K562 (cell line): Measurements from ENCODE around the gene PIAS3. TPM values are rescaled to one million over a fixed set of nuclear protein-coding genes. Genes with fewer than 3 reads are reported as not detected.

Source experiments
- ATAC-seq: fragments of 200-7000 bp; cut with Tn5 transposase; 3 replicates; pipeline ENCODE4 v1.9.1; 2020; ENCODE audit warnings: moderate library complexity
- BruUV-seq: library from RNA; stranded (reverse); fragments of 400-500 nt; replicated peaks from 2 replicates; lab custom pipeline; 2021; lab: Mats Ljungman, UMichigan
- CTCF ChIA-PET: fragments of 300-600 bp; formaldehyde crosslinking; extraction: SDS; loops from one replicate; lab custom pipeline; 2021; ENCODE audit warnings: low intra/inter-chr PET ratio; lab: Yijun Ruan, JAX
- POLR2A ChIA-PET: fragments of 300-600, 350-650 bp; sonication (Branson Sonifier 250); formaldehyde crosslinking; extraction: SDS; loops from one replicate; lab custom pipeline; 2021; ENCODE audit warnings: antibody characterized with exemption, inconsistent platforms; lab: Yijun Ruan, JAX
- DNase-seq, 4 experiments: peaks; one replicate each; pipeline versions ENCODE4 v3.0.0 to v3.0.0-alpha.2; 2011 to 2018; ENCODE audit warnings: low spot score in 3 of 4, mixed read lengths in 3 of 4; ENCODE audit errors: extremely low read depth in 1 of 4
- FAIRE-seq: peaks from 2 replicates; lab custom pipeline; 2011; peaks lifted over from hg19 to GRCh38; lab: Jason Lieb, UNC
- H2AFZ ChIP-seq: 2 replicates; pipeline ENCODE4 v1.6.0; 2011; ENCODE audit warnings: low read depth, low read length, control low read depth, inconsistent platforms
- H3K27ac ChIP-seq: fragments of 200-600 bp; 3 replicates; pipeline ENCODE4 v1.8.0; 2011; ENCODE audit warnings: low read depth, mild to moderate bottlenecking, control low read depth, inconsistent platforms, low read length, moderate library complexity, mixed read lengths; ENCODE audit errors: extremely low read depth
- H3K27me3 ChIP-seq, 2 experiments: fragments of 300-600 bp in 1 of 2; 2 replicates in 1 of 2; 3 replicates in 1 of 2; pipeline versions ENCODE4 v1.6.0 to v1.8.0; 2011; ENCODE audit warnings: inconsistent platforms in 2 of 2, low read length in 2 of 2, mild to moderate bottlenecking in 1 of 2, mixed read lengths in 1 of 2, moderate library complexity in 1 of 2; ENCODE audit not compliant: control insufficient read depth in 2 of 2, insufficient read depth in 2 of 2
- H3K36me3 ChIP-seq: fragments of 300-600 bp; 3 replicates; pipeline ENCODE4 v1.8.0; 2011; ENCODE audit warnings: mild to moderate bottlenecking, low read length, inconsistent platforms; ENCODE audit not compliant: control insufficient read depth, insufficient read depth
- H3K4me1 ChIP-seq, 2 experiments: fragments of 200-600 bp in 1 of 2; replicated peaks in 1 of 2; 2 replicates in 1 of 2; 3 replicates in 1 of 2; pipeline versions ENCODE4 v1.5.1 to v1.8.0; 2011; ENCODE audit warnings: inconsistent platforms in 2 of 2, low read length in 2 of 2, mild to moderate bottlenecking in 1 of 2, mixed read lengths in 1 of 2, moderate library complexity in 1 of 2; ENCODE audit not compliant: control insufficient read depth in 2 of 2, insufficient read depth in 2 of 2
- H3K4me2 ChIP-seq: 2 replicates; pipeline ENCODE4 v1.6.1; 2011; ENCODE audit warnings: low read length, control low read depth, inconsistent platforms, mixed read lengths; ENCODE audit not compliant: insufficient read depth
- H3K4me3 ChIP-seq: fragments of 200-600 bp; sonication (generic), shearing (Covaris generic); 2 replicates; pipeline ENCODE4 v1.5.1; 2016; ENCODE audit warnings: control low read depth, inconsistent platforms
- H3K79me2 ChIP-seq: fragments of 200-600 bp; 3 replicates; pipeline ENCODE4 v1.8.0; 2011; ENCODE audit warnings: low read length, inconsistent platforms; ENCODE audit not compliant: control insufficient read depth, insufficient read depth
- H3K9ac ChIP-seq, 2 experiments: 2 replicates each; pipeline versions ENCODE4 v1.6.0 to v1.6.1; 2011; ENCODE audit warnings: low read depth in 2 of 2, low read length in 2 of 2, control low read depth in 1 of 2, inconsistent platforms in 1 of 2, mild to moderate bottlenecking in 1 of 2, mixed read lengths in 1 of 2; ENCODE audit not compliant: insufficient read depth in 1 of 2
- H3K9me1 ChIP-seq: one replicate; pipeline ENCODE4 v1.6.0; 2011; ENCODE audit warnings: inconsistent platforms, mild to moderate bottlenecking, low read length, moderate library complexity; ENCODE audit not compliant: control insufficient read depth, insufficient read depth
- H3K9me3 ChIP-seq: replicated peaks from 2 replicates; pipeline ENCODE4 v1.5.1; 2011; ENCODE audit warnings: low read depth, low read length, inconsistent platforms; ENCODE audit not compliant: control insufficient read depth, insufficient read depth
- H4K20me1 ChIP-seq: replicated peaks from 2 replicates; pipeline ENCODE4 v1.6.1; 2011; ENCODE audit warnings: low read length, inconsistent platforms, mixed read lengths; ENCODE audit not compliant: control insufficient read depth, insufficient read depth
- CEBPB ChIP-seq: fragments of 450-650 bp; IDR thresholded peaks from 2 replicates; pipeline ENCODE4 v1.6.1; 2016; ENCODE audit warnings: missing genetic modification characterization, missing compliant biosample characterization
- GATAD2A ChIP-seq: fragments of 450-650 bp; IDR thresholded peaks from 2 replicates; pipeline ENCODE4 v1.6.1; 2017
- KDM2B ChIP-seq: fragments of 250-450 bp; sonication (Bioruptor Pico); IDR thresholded peaks from 2 replicates; pipeline ENCODE4 v1.8.0; 2021; ENCODE audit warnings: mild to moderate bottlenecking, moderate library complexity
- NCOA6 ChIP-seq: fragments of 450-650 bp; IDR thresholded peaks from 2 replicates; pipeline ENCODE4 v1.6.1; 2017; ENCODE audit warnings: mild to moderate bottlenecking
- NFIC ChIP-seq: fragments of 450-650 bp; IDR thresholded peaks from 2 replicates; pipeline ENCODE4 v1.6.1; 2017; ENCODE audit warnings: mild to moderate bottlenecking, inconsistent platforms
- NUFIP1 ChIP-seq: fragments of 450-650 bp; IDR thresholded peaks from 2 replicates; pipeline ENCODE4 v1.6.1; 2018; ENCODE audit not compliant: partially characterized antibody
- RNF2 ChIP-seq: sonication (generic); IDR thresholded peaks from 2 replicates; pipeline ENCODE4 v1.6.1; 2016
- TCF3 ChIP-seq: sonication (generic); formaldehyde crosslinking; IDR thresholded peaks from 2 replicates; pipeline ENCODE4 v1.4.0; 2020; ENCODE audit warnings: mild to moderate bottlenecking, missing genetic modification reagents
- XRCC4 ChIP-seq: IDR thresholded peaks from one replicate; pipeline ENCODE4 v1.6.1; 2011; ENCODE audit not compliant: insufficient read depth, insufficient read length; ENCODE audit errors: extremely low read depth
- ZEB2 ChIP-seq: fragments of 450-650 bp; IDR thresholded peaks from 2 replicates; pipeline ENCODE4 v1.6.1; 2016
- WGBS: fragments of 100-300 bp; shearing (Covaris generic); methylation state at CpG from one replicate; pipeline ENCODE4 v1.1.6; 2016; ENCODE audit warnings: low coverage, mixed read lengths; ENCODE audit not compliant: insufficient coverage; ENCODE audit errors: missing lambda C conversion rate; 5-methylcytosine and 5-hydroxymethylcytosine counted together
- in situ Hi-C: fragments of 300-500 bp; cut with MboI; formaldehyde crosslinking; loops from 4 replicates; pipeline ENCODE4 v1.15.0; 2018; ENCODE audit warnings: inconsistent platforms, mixed read lengths
- intact Hi-C: fragments of 100-400 bp; cut with micrococcal nuclease; formaldehyde crosslinking; loops from 2 replicates; pipeline ENCODE4 v1.14.2; 2022
- polyA plus RNA-seq, 8 experiments: library from polyadenylated mRNA; depleted of rRNA in 4 of 8; stranded (reverse) in 5 of 8; unstranded in 3 of 8; fragments of >200 nt; fragmentation: Nextera tagmentation in 2 of 8; fragmentation: Illumina TruSeq in 1 of 8; extraction: Ambion mirVana in 2 of 8; extraction: Trizol in 1 of 8; gene quantifications; 2 replicates each; pipeline versions ENCODE4 v1.2.1 to v1.2.3, GENCODE V29; 2011 to 2014; ENCODE audit warnings: inconsistent platforms in 1 of 8, missing spikeins in 1 of 8
- total RNA-seq, 7 experiments: library from RNA; depleted of rRNA in 6 of 7; stranded (reverse); fragments of >200 nt in 6 of 7; fragmentation: Illumina TruSeq in 2 of 7; extraction: Trizol in 2 of 7; gene quantifications; 2 replicates each; pipeline versions ENCODE4 v1.2.1 to v1.2.3, GENCODE V29; 2011 to 2021; ENCODE audit warnings: low replicate concordance in 1 of 7
- TF ChIP-seq, protein P1 (sequence below): sonication (generic); formaldehyde crosslinking; IDR thresholded peaks from 2 replicates; pipeline ENCODE4 v1.8.1; 2023; ENCODE audit warnings: mild to moderate bottlenecking, missing genetic modification reagents
- TF ChIP-seq, protein P2 (sequence below), 2 experiments: fragments of 450-650 bp; IDR thresholded peaks; 2 replicates each; pipeline ENCODE4 v1.6.1; 2016; ENCODE audit warnings: mild to moderate bottlenecking in 2 of 2, borderline replicate concordance in 1 of 2, low read depth in 1 of 2, moderate library complexity in 1 of 2

PIAS3 gene
- total and polyA plus RNA-seq, 9 of the 15 experiments (the other 6 are each of a cell fraction or from before 2014, with no cell fraction given) = 1.1 to 25.6 (median 7.9) TPM

- DNase-seq = no peak
- ChIA-PET POLR2A (interaction anchor here (0.7 to 2.7 kb wide), 8 partner anchors 7 to 119 kb away, joined by 3 to 7 read pairs (median 4); partner anchors contain the start of genes NUDT17 and PIAS3), CTCF (no interaction called here)
- Histone ChIP-seq H2AFZ (no peak overlapping the region), H3K27ac (no peak overlapping the region), H3K9ac (peak overlapping the region in 1 of 2 experiments; percentile 32; a peak in 1 of 4 replicates), H3K27me3 (0 out of 5 replicates have a peak, but pooled peaks cover 0 to 4% of the 10 kb centered on the region in 2 experiments), H3K36me3 (no peaks in the 10 kb centered on the region), H3K9me3 (no peaks in the 10 kb centered on the region), H3K4me2 (no peak overlapping the region), H4K20me1 (no peaks in the 10 kb centered on the region), H3K9me1 (no peaks in the 10 kb centered on the region), H3K4me3 (no peak overlapping the region), H3K79me2 (no peaks in the 10 kb centered on the region), H3K4me1 (peaks cover 4 to 23% of the 10 kb centered on the region in 2 experiments; a peak in 2 of 5 replicates)
- ATAC-seq = peak; percentile 22; the same call in 2 of the 3 replicates
- WGBS = 66% methylated on average over 43 of the region's 47 CpGs
- BruUV-seq = no TSS peak
- no peak for FAIRE-seq
- in situ Hi-C loops (no loop called here), intact Hi-C loops (no loop called here)
- TF ChIP-seq KDM2B (CRISPR knock-in tag) (no peak), NUFIP1 (no peak), CEBPB (tag) (peak; percentile 37; the same call in 1 of the 2 replicates), XRCC4 (no peak), GATAD2A (no peak), TCF3 (CRISPR knock-in tag) (no peak), NCOA6 (no peak), ZEB2 (no peak), RNF2 (no peak), NFIC (no peak)
- TF ChIP-seq, protein P1, sequence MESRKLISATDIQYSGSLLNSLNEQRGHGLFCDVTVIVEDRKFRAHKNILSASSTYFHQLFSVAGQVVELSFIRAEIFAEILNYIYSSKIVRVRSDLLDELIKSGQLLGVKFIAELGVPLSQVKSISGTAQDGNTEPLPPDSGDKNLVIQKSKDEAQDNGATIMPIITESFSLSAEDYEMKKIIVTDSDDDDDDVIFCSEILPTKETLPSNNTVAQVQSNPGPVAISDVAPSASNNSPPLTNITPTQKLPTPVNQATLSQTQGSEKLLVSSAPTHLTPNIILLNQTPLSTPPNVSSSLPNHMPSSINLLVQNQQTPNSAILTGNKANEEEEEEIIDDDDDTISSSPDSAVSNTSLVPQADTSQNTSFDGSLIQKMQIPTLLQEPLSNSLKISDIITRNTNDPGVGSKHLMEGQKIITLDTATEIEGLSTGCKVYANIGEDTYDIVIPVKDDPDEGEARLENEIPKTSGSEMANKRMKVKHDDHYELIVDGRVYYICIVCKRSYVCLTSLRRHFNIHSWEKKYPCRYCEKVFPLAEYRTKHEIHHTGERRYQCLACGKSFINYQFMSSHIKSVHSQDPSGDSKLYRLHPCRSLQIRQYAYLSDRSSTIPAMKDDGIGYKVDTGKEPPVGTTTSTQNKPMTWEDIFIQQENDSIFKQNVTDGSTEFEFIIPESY (CRISPR knock-in tag) = peak; percentile 65
- TF ChIP-seq, protein P2, sequence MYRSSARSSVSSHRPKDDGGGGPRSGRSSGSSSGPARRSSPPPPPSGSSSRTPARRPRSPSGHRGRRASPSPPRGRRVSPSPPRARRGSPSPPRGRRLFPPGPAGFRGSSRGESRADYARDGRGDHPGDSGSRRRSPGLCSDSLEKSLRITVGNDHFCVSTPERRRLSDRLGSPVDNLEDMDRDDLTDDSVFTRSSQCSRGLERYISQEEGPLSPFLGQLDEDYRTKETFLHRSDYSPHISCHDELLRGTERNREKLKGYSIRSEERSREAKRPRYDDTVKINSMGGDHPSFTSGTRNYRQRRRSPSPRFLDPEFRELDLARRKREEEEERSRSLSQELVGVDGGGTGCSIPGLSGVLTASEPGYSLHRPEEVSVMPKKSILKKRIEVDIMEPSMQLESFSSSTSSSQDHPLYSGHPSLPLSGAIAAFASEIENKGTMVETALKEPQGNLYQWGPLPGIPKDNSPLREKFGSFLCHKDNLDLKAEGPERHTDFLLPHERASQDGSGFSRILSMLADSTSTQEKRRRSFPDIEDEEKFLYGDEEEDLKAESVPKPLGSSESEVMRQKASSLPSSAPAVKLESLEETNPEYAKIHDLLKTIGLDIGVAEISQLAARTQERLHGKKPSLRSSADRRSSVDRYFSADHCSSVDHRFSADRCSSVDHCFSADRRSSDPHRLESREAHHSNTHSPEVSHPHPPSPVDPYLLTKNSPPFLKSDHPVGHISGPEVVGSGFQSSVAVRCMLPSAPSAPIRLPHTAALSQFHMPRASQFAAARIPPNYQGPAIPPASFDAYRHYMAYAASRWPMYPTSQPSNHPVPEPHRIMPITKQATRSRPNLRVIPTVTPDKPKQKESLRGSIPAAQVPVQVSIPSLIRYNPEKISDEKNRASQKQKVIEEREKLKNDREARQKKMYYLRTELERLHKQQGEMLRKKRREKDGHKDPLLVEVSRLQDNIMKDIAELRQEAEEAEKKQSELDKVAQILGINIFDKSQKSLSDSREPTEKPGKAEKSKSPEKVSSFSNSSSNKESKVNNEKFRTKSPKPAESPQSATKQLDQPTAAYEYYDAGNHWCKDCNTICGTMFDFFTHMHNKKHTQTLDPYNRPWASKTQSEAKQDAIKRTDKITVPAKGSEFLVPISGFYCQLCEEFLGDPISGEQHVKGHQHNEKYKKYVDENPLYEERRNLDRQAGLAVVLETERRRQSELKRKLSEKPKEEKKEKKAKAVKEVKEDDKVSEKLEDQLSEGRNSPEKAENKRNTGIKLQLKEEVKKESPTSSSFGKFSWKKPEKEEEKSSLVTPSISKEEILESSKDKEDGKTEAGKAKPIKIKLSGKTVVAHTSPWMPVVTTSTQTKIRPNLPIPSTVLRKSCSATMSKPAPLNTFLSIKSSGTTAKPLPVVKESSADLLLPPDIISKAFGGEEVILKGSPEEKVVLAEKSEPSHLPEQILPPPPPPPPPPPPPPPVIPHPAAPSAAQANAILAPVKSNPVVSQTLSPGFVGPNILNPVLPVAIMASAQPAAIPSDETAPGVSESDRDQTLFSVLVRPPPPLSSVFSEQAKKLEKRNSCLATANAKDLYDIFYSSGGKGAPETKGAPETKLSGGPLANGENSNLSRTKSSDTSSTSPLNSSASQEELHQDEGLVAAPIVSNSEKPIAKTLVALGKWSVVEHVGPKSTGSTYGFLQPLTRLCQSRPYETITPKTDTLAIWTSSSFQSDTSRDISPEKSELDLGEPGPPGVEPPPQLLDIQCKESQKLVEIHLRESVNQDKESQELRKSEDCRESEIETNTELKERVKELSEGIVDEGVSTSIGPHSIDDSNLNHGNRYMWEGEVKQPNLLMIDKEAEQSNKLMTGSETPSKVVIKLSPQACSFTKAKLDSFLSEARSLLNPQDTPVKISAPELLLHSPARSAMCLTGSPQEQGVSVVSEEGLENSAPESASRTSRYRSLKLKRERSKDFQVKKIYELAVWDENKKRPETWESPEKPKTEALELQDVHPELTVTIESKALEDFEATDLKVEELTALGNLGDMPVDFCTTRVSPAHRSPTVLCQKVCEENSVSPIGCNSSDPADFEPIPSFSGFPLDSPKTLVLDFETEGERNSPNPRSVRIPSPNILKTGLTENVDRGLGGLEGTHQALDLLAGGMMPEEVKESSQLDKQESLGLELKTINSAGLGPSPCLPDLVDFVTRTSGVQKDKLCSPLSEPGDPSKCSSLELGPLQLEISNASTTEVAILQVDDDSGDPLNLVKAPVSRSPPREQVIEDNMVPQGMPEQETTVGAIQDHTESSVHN (IDR thresholded peaks at IDR 0.05; ENCODE audit: borderline replicate concordance in 1 of 2, low read depth in 1 of 2) = no peak
These were observed 13.4 kb upstream of the PIAS3 start for GRCh38 chr1:145871994-145872924.
